Measurements from ENCODE around the gene TAOK1.
A peak's percentile ranks its signal among the peaks of the same experiment; 100 is the strongest.

The TAOK1 gene

GRCh38 chr17:29401258-29401657, 11.1 kb downstream of the TAOK1 start:
- Histone ChIP-seq H3K36me3 (ENCODE audit: control insufficient read depth in 4 of 4, insufficient read depth in 4 of 4, low read length in 3 of 4) (peaks cover 6 to 27% (median 23%) of the 10 kb centered on the region in 4 experiments), H3K9me3 (ENCODE audit: control extremely low read depth in 1 of 5, control insufficient read depth in 4 of 5, insufficient read depth in 2 of 5, low read depth in 1 of 5, low read length in 4 of 5) (no peaks in the 10 kb centered on the region), H3K27me3 (replicated peaks in 2 of 5; ENCODE audit: control insufficient read depth in 4 of 5, insufficient read depth in 5 of 5, low read length in 4 of 5) (no peaks in the 10 kb centered on the region), H3K4me3 (ENCODE audit: control insufficient read depth in 1 of 7, extremely low read depth in 1 of 7, insufficient read depth in 4 of 7, low read depth in 2 of 7, low read length in 6 of 7) (no peak overlapping the region), H3K4me1 (ENCODE audit: control extremely low read depth in 1 of 4, control insufficient read depth in 4 of 4, insufficient read depth in 4 of 4, low read length in 3 of 4) (peaks cover 0 to 5% (median 0%) of the 10 kb centered on the region in 4 experiments), H3K27ac (ENCODE audit: insufficient read depth in 1 of 2, low read depth in 1 of 2, low read length in 2 of 2, poor library complexity in 1 of 2, severe bottlenecking in 2 of 2) (no peak overlapping the region)
- ChIA-PET POLR2A (interaction anchor here (0.7 to 1.2 kb wide), 2 partner anchors 11 to 36 kb away, joined by 3 to 6 read pairs; partner anchors contain the start of gene TAOK1), CTCF (no interaction called here)
- DNase-seq, result peak in 2 of 3 donors; percentile 36
- 92% methylated on average over 2 of the region's 4 CpGs for WGBS (ENCODE audit: insufficient coverage)

DNA sequence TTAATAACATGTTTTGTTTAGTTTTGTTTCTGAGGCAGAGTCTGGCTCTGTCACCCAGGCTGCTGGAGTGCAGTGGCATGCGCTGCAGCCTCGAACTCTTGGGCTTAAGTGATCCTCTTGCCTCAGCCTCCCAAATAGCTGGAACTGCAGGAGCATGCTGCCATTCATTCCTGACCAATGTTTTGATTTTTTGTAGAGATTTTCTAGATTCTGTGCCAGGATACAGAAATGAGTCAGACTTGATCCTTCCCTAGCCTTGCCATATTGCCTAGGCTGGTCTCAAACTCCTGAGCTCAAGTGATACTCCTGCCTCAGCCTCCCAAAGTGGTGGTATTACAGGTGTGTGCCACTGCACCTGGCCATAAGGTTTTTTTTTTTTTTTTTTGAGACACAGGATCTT, 17.7 kb downstream of the TAOK1 start:
- Histone ChIP-seq H3K4me3 (ENCODE audit: control insufficient read depth in 1 of 7, extremely low read depth in 1 of 7, insufficient read depth in 4 of 7, low read depth in 2 of 7, low read length in 6 of 7) (no peak overlapping the region), H3K27me3 (replicated peaks in 2 of 5; ENCODE audit: control insufficient read depth in 4 of 5, insufficient read depth in 5 of 5, low read length in 4 of 5) (no peaks in the 10 kb centered on the region), H3K4me1 (ENCODE audit: control extremely low read depth in 1 of 4, control insufficient read depth in 4 of 4, insufficient read depth in 4 of 4, low read length in 3 of 4) (peaks cover 0 to 7% (median 3%) of the 10 kb centered on the region in 4 experiments), H3K27ac (ENCODE audit: insufficient read depth in 1 of 2, low read depth in 1 of 2, low read length in 2 of 2, poor library complexity in 1 of 2, severe bottlenecking in 2 of 2) (no peak overlapping the region), H3K9me3 (ENCODE audit: control extremely low read depth in 1 of 5, control insufficient read depth in 4 of 5, insufficient read depth in 2 of 5, low read depth in 1 of 5, low read length in 4 of 5) (no peaks in the 10 kb centered on the region), H3K36me3 (ENCODE audit: control insufficient read depth in 4 of 4, insufficient read depth in 4 of 4, low read length in 3 of 4) (peaks cover 6 to 11% (median 8%) of the 10 kb centered on the region in 4 experiments)
- CTCF ChIA-PET, result no interaction called here
- DNase-seq, result no peak
- 94% methylated on average over 2 of the region's 2 CpGs for WGBS (ENCODE audit: insufficient coverage)
- POLR2A ChIA-PET, result interaction anchor here (0.6 kb wide), 1 partner anchor 595 kb away, joined by 4 read pairs; no protein-coding TSS in a partner anchor

DNA sequence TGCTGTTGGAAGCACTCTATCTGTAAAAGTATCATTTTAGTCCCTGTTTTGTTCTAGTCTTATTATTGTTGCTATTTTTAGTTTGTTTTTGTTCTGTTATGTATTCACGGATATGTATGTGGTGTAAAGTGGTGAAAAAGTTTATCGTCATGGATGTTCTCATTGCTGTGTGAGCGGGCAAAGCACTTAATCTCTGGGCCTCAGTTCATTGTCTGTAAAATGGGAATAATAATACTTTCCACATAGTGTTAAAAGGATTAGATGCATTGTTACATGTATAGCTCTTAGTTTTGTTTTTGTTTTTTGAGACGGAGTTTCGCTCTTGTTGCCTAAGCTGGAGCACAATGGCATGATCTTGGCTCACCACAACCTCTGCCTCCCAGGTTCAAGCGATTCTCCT, 19.8 kb downstream of the TAOK1 start:
- POLR2A ChIA-PET, result no interaction called here
- CTCF ChIA-PET, result interaction anchor here (1.6 kb wide), 1 partner anchor 58 kb away, joined by 3 read pairs; no protein-coding TSS in a partner anchor
- no peak for DNase-seq

DNA sequence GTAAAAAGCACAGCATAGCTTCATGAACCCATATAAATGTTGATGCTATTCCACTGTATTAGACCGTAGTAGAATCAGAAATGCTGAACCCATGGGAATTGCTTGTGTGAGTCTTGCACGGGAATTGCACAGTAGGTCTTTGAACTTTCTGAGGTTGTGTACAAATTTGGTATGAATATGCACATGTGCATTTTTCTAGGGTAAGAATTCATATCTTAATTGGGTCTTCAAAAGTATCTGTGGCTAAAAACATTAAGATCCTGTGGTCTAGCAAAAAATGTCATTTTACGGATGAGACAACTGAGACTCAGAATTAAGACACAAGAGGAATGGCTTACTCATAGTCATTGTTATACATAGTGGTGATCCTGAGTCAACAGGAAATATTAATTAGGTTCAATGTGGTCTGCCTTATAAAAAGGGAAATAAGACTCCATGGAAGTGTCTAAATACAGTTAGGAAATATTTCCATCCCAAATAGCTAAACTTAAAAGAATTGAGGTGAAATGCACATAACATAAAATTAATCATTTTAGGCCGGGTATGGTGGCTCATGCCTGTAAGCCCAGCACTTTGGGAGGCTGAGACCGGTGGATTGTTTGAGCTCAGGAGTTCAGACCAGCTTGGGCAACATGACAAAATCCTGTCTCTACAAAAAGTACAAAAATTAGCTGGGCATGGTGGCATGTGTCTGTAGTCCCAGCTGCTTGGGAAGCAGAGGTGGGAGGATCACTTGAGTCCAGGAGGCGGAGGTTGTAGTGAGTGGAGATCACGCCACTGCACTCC, 22.8 kb downstream of the TAOK1 start:
- Histone ChIP-seq H3K4me3 (ENCODE audit: control insufficient read depth in 1 of 7, extremely low read depth in 1 of 7, insufficient read depth in 4 of 7, low read depth in 2 of 7, low read length in 6 of 7) (no peak overlapping the region), H3K9me3 (ENCODE audit: control extremely low read depth in 1 of 5, control insufficient read depth in 4 of 5, insufficient read depth in 2 of 5, low read depth in 1 of 5, low read length in 4 of 5) (no peaks in the 10 kb centered on the region), H3K4me1 (ENCODE audit: control extremely low read depth in 1 of 4, control insufficient read depth in 4 of 4, insufficient read depth in 4 of 4, low read length in 3 of 4) (peaks cover 0 to 10% (median 7%) of the 10 kb centered on the region in 4 experiments), H3K36me3 (ENCODE audit: control insufficient read depth in 4 of 4, insufficient read depth in 4 of 4, low read length in 3 of 4) (peaks cover 2 to 5% (median 3%) of the 10 kb centered on the region in 4 experiments), H3K27me3 (replicated peaks in 2 of 5; ENCODE audit: control insufficient read depth in 4 of 5, insufficient read depth in 5 of 5, low read length in 4 of 5) (no peaks in the 10 kb centered on the region), H3K27ac (ENCODE audit: insufficient read depth in 1 of 2, low read depth in 1 of 2, low read length in 2 of 2, poor library complexity in 1 of 2, severe bottlenecking in 2 of 2) (no peak overlapping the region)
- ChIA-PET CTCF (interaction anchor here (0.6 to 1.9 kb wide), 5 partner anchors 8 to 43 kb away, joined by 3 to 8 read pairs (median 3); no protein-coding TSS in a partner anchor), POLR2A (no interaction called here)
- WGBS (ENCODE audit: insufficient coverage), result 89% methylated on average over 5 of the region's 7 CpGs
- peak in 2 of 3 donors; percentile 9 to 34 for DNase-seq

More for the DNA sequence above, 19.8 kb downstream of the TAOK1 start:
- H3K36me3 ChIP-seq (ENCODE audit: control insufficient read depth in 4 of 4, insufficient read depth in 4 of 4, low read length in 3 of 4), result peaks cover 0 to 8% (median 5%) of the 10 kb centered on the region in 4 experiments
- no peak overlapping the region for H3K27ac ChIP-seq (ENCODE audit: insufficient read depth in 1 of 2, low read depth in 1 of 2, low read length in 2 of 2, poor library complexity in 1 of 2, severe bottlenecking in 2 of 2)
- no peaks in the 10 kb centered on the region for H3K27me3 ChIP-seq (replicated peaks in 2 of 5; ENCODE audit: control insufficient read depth in 4 of 5, insufficient read depth in 5 of 5, low read length in 4 of 5)
- 100% methylated on average over 3 of the region's 6 CpGs for WGBS (ENCODE audit: insufficient coverage)
- H3K4me1 ChIP-seq (ENCODE audit: control extremely low read depth in 1 of 4, control insufficient read depth in 4 of 4, insufficient read depth in 4 of 4, low read length in 3 of 4), result peaks cover 0 to 10% (median 7%) of the 10 kb centered on the region in 4 experiments
- H3K4me3 ChIP-seq (ENCODE audit: control insufficient read depth in 1 of 7, extremely low read depth in 1 of 7, insufficient read depth in 4 of 7, low read depth in 2 of 7, low read length in 6 of 7), result no peak overlapping the region
- no peaks in the 10 kb centered on the region for H3K9me3 ChIP-seq (ENCODE audit: control extremely low read depth in 1 of 5, control insufficient read depth in 4 of 5, insufficient read depth in 2 of 5, low read depth in 1 of 5, low read length in 4 of 5)

GRCh38 chr17:29420128-29420527, 30.0 kb downstream of the TAOK1 start:
- 100% methylated on average over 1 of the region's 6 CpGs for WGBS (ENCODE audit: insufficient coverage)
- H3K27me3 ChIP-seq (replicated peaks in 2 of 5; ENCODE audit: control insufficient read depth in 4 of 5, insufficient read depth in 5 of 5, low read length in 4 of 5), result no peaks in the 10 kb centered on the region
- H3K36me3 ChIP-seq (ENCODE audit: control insufficient read depth in 4 of 4, insufficient read depth in 4 of 4, low read length in 3 of 4), result peaks cover 2 to 14% (median 7%) of the 10 kb centered on the region in 4 experiments
- CTCF ChIA-PET, result interaction anchor here (0.7 to 1.0 kb wide), 2 partner anchors 31 to 33 kb away, joined by 3 read pairs; no protein-coding TSS in a partner anchor
- H3K9me3 ChIP-seq (ENCODE audit: control extremely low read depth in 1 of 5, control insufficient read depth in 4 of 5, insufficient read depth in 2 of 5, low read depth in 1 of 5, low read length in 4 of 5), result no peaks in the 10 kb centered on the region
- no peak for DNase-seq
- no peak overlapping the region for H3K4me3 ChIP-seq (ENCODE audit: control insufficient read depth in 1 of 7, extremely low read depth in 1 of 7, insufficient read depth in 4 of 7, low read depth in 2 of 7, low read length in 6 of 7)
- no peak overlapping the region for H3K27ac ChIP-seq (ENCODE audit: insufficient read depth in 1 of 2, low read depth in 1 of 2, low read length in 2 of 2, poor library complexity in 1 of 2, severe bottlenecking in 2 of 2)
- POLR2A ChIA-PET, result no interaction called here
- H3K4me1 ChIP-seq (ENCODE audit: control extremely low read depth in 1 of 4, control insufficient read depth in 4 of 4, insufficient read depth in 4 of 4, low read length in 3 of 4), result no peaks in the 10 kb centered on the region

GRCh38 chr17:29430275-29430674, 40.1 kb downstream of the TAOK1 start:
- Histone ChIP-seq H3K27ac (ENCODE audit: insufficient read depth in 1 of 2, low read depth in 1 of 2, low read length in 2 of 2, poor library complexity in 1 of 2, severe bottlenecking in 2 of 2) (no peak overlapping the region), H3K9me3 (ENCODE audit: control extremely low read depth in 1 of 5, control insufficient read depth in 4 of 5, insufficient read depth in 2 of 5, low read depth in 1 of 5, low read length in 4 of 5) (no peaks in the 10 kb centered on the region), H3K4me3 (ENCODE audit: control insufficient read depth in 1 of 7, extremely low read depth in 1 of 7, insufficient read depth in 4 of 7, low read depth in 2 of 7, low read length in 6 of 7) (no peak overlapping the region), H3K4me1 (ENCODE audit: control extremely low read depth in 1 of 4, control insufficient read depth in 4 of 4, insufficient read depth in 4 of 4, low read length in 3 of 4) (peaks cover 4 to 14% (median 8%) of the 10 kb centered on the region in 4 experiments), H3K27me3 (replicated peaks in 2 of 5; ENCODE audit: control insufficient read depth in 4 of 5, insufficient read depth in 5 of 5, low read length in 4 of 5) (no peaks in the 10 kb centered on the region), H3K36me3 (ENCODE audit: control insufficient read depth in 4 of 4, insufficient read depth in 4 of 4, low read length in 3 of 4) (peaks cover 0 to 4% (median 0%) of the 10 kb centered on the region in 4 experiments)
- CTCF ChIA-PET, result no interaction called here
- WGBS (ENCODE audit: insufficient coverage), result 97% methylated on average over 4 of the region's 4 CpGs
- POLR2A ChIA-PET, result no interaction called here
- DNase-seq, result no peak

DNA sequence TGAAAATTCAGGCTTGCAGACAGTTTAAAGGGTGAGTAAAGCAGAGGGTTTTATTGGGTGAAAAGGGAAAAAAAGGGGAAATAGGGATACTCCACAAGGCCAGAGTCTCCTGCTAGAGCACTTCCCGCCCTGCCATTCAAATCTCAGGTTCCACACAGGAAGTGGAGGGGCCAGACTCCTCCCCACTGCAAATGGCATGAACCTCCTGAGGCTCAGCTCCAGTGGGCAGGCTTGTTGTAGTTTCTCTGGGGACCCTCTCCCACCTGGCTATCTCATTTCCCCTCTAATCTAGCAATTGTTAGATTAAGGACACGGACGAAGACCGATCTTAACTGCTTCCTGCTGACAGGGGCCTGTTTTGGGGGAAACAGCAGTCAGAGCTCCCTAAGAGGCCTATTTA, 43.4 kb downstream of the TAOK1 start:
- Histone ChIP-seq H3K36me3 (ENCODE audit: control insufficient read depth in 4 of 4, insufficient read depth in 4 of 4, low read length in 3 of 4) (peaks cover 0 to 6% (median 0%) of the 10 kb centered on the region in 4 experiments), H3K4me1 (ENCODE audit: control extremely low read depth in 1 of 4, control insufficient read depth in 4 of 4, insufficient read depth in 4 of 4, low read length in 3 of 4) (peaks cover 4 to 14% (median 8%) of the 10 kb centered on the region in 4 experiments), H3K9me3 (ENCODE audit: control extremely low read depth in 1 of 5, control insufficient read depth in 4 of 5, insufficient read depth in 2 of 5, low read depth in 1 of 5, low read length in 4 of 5) (no peaks in the 10 kb centered on the region), H3K27me3 (replicated peaks in 2 of 5; ENCODE audit: control insufficient read depth in 4 of 5, insufficient read depth in 5 of 5, low read length in 4 of 5) (no peaks in the 10 kb centered on the region), H3K27ac (ENCODE audit: insufficient read depth in 1 of 2, low read depth in 1 of 2, low read length in 2 of 2, poor library complexity in 1 of 2, severe bottlenecking in 2 of 2) (peak overlapping the region in 1 of 2 experiments; percentile 45), H3K4me3 (ENCODE audit: control insufficient read depth in 1 of 7, extremely low read depth in 1 of 7, insufficient read depth in 4 of 7, low read depth in 2 of 7, low read length in 6 of 7) (peak overlapping the region in 4 of 7 experiments; percentile 20 to 55 (median 24))
- POLR2A ChIA-PET, result no interaction called here
- WGBS (ENCODE audit: insufficient coverage), result 14% methylated on average over 1 of the region's 4 CpGs
- CTCF ChIA-PET, result interaction anchor here (0.8 kb wide), 1 partner anchor 21 kb away, joined by 3 read pairs; no protein-coding TSS in a partner anchor
- DNase-seq, result peak; percentile 16 to 56 (median 49)
